HG03175 (cell line): Measurements from ENCODE around the gene ELAVL4.

Source experiments
- ATAC-seq: cut with Tn5 transposase; IDR thresholded peaks from one replicate; pipeline ENCODE4 v1.9.1; 2021; ENCODE audit warnings: mild to moderate bottlenecking, moderate library complexity; ENCODE audit not compliant: unreplicated experiment

ELAVL4 gene

DNA sequence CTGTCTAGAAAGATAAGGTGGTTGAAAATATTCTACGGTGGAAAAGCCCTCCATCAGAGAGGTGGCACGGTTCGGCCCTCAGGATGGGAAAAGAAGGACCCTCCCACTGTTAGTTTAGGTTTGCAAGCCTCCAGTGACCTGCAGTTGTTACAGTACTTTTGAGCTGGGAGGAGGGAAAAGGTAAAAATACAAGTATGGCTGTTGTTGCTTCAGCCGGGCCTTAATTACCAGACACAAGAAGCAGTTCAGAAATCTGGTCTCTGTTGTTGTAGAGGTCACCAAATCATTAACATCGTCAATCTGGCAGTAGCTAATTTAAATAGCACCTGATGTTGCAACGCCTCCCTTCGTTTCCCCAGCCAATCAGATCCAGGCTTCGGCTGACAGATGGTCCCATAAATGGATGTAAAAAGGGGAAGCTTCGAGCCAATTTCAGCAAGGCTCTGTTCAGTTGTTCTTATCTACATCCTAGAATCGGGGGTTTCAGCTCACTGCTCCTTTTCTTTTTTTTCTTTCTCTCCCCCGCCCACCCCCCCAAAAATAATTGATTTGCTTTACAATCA lies at the start of gene ELAVL4:
TSS of gene ELAVL4 (plus strand) at position 424 of the 563 bp plus-strand sequence. CDS start 270 bp downstream, outside the sequence.
- no peak for ATAC-seq

DNA sequence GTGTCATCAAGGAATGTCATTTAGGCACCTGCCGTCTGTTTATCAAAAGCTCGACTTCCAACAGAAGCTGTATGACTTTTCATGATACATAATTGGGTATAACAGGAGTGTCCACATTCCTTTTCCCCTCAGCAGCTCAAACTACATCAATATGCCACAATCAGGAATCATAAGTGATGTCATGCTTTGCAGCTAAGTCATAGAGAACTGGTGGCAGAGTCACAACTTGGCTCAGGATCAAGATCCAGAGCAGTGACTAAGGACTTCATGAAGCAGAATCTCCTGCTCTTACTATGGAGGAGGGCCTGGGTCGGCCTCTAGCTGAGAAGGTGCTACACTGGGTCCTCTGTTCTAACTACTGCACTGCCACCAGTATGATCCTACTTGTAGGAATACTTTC lies 48.4 kb upstream of the ELAVL4 start:
- no peak for ATAC-seq

GRCh38 chr1:50066806-50067205 lies 41.9 kb upstream of the ELAVL4 start:
- no peak for ATAC-seq

DNA sequence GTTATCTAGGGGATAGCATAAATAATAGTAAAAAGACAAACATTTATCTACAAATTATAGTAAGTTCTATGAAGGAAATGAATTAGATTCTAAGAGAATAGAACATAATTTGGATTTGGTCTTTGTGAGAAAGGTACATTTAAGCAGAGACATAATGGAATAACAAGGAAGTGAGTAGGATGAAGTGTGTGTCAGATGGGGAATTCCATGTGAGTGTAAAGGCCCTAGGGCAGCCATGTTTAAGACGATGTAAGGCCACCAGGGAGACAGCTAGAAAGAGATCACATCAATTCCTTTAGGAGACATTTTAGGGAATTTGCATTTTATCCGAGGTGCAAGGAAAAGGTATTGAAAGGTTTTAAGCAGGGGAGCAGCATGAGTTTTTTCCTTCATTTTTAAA lies 33.8 kb upstream of the ELAVL4 start:
- no peak for ATAC-seq

DNA sequence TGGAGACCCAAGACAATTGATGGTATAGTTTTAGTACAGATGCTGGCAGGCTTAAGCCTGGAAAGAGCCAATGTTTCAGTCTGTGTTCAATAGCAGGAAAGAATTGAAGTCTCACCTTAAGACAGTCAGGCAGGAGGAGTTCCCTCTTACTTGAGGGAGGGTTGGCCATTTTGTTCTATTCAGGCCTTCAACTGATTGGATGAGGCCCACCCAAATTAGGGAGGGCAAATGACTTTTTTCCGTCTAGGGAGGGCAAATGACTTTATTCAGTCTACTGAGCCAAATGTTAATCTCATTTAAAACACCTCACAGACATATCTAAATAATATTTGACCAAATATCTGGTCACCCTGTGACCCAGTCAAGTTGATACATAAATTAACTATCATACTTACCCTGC lies 31.4 kb upstream of the ELAVL4 start:
- ATAC-seq, result no peak

GRCh38 chr1:50080904-50081586 lies 27.7 kb upstream of the ELAVL4 start:
- no peak for ATAC-seq

- ATAC-seq, result no peak
Measured at GRCh38 chr1:50084389-50084788, 24.3 kb upstream of the ELAVL4 start.

- ATAC-seq, result no peak
Measured at GRCh38 chr1:50091068-50091467, 17.7 kb upstream of the ELAVL4 start.

DNA sequence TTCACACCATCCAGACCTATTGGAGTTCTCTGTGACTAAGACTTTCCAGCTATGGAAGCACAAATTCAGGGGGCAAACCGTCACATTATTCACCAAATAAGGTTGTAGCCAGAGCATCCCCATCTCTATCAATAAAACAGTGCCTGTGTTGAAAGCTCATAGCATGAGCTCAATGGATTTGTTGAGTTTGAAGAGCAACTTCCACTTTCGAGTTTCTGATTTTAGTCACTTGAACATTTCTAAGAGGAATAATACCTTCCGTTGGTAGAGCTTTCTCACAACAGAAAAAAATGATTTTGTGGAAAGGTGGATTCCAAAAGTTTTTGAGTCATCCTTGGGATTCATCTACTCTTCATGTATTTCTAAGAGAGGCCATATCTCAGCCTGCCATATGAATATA lies 13.0 kb upstream of the ELAVL4 start:
- no peak for ATAC-seq

- no peak for ATAC-seq
Measured at GRCh38 chr1:50097021-50097679, 11.6 kb upstream of the ELAVL4 start.

- ATAC-seq, result no peak
Measured at GRCh38 chr1:50097791-50098190, 10.9 kb upstream of the ELAVL4 start.

DNA sequence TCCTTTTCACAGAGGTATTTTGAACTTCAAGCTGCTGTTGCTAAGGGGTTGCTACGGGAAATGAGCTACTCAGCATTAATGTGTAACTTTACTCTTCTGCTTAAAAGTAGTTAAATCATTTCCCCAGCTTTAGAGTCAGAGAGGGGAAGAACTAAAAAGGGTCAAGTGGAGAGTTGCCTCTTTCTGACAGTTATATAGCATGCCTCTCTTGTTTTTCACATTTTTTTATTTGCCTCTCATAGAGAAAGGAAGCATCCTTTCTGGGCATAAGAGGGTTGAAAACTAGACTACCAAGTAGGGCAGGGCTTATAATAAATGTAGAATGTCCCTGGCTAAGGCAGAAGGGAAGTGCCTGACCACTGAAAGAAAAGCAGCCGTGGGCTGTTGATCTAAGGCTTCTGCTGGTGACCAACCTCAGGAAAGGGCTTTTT lies 10.1 kb upstream of the ELAVL4 start:
- ATAC-seq, result peak; percentile 67

DNA sequence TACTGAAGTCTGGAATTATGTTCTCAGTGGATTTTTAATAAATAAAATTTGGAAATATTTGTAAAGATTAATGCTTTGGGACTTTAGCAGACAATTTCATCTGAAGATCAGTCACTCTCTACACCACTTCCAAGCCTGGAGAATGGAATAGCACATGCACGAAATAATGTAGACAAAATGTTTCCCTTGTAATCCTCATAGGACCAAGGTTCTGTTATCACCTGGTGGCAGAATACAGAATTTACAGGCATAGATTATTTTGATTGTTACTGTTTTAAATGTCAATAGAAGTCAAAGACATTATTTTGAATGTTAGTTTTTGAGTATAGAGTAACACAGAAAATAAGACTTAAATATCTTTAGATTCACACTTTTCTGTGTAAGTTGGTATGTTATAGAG lies 9.1 kb upstream of the ELAVL4 start:
- ATAC-seq, result no peak

DNA sequence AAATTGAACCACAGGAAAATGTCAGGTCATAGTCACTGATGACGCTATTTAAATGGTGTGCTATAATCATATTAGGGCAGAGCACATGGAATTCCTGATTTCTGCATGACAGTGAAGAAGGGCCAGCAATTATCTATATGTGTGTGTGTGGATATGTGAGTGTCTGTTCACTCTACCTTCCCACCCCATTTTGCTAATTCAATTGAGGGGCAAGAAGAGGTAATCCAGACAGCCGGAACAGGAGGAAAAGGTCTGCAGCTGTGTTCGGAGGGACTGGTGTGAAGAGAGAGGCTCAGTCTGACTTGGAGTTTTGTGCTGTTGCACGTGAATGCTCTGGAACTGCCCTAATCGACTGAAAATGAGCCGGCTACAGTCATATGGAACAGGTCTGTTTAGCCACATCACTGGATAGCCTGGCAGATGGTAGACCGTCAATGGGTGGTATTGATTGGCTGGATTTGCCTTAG lies 5.1 kb upstream of the ELAVL4 start:
- ATAC-seq, result no peak

GRCh38 chr1:50105433-50105832 lies 3.3 kb upstream of the ELAVL4 start:
- no peak for ATAC-seq

DNA sequence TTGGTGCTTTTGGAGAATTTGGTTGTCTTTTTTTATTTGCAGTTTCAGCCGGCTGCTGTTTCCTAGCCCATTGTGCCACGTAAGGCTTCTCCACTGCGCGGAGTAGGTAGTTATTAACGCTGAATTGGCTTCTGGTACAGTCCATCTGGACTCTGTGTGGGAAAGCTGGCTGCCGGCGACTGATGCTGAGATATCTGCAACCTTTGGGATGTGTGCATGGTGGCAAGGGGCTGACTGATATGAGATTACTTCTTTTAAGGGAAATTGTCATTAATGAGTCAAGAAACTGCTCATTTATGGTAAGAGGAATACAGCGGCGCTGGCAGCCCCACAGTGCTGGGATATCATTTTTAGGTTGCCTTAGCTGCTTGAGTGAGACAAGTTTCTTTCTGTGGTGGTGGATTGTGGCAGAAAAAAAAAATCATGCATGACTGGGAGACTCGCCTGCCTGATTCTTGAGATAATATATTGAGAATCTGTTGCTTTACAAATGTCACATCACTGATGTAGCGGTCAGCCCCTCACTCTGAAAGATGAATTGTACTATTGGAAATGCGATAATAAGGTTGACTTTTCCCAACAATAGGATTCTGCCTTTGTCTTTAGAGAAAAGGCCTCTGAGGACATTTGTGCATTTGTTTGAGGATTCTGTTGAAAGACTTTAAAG lies 2.5 kb upstream of the ELAVL4 start:
- ATAC-seq, result no peak

GRCh38 chr1:50109116-50109515 lies 396 bp downstream of the ELAVL4 start:
- ATAC-seq, result no peak

- no peak for ATAC-seq
Measured at GRCh38 chr1:50109647-50110075, 941 bp downstream of the ELAVL4 start.

DNA sequence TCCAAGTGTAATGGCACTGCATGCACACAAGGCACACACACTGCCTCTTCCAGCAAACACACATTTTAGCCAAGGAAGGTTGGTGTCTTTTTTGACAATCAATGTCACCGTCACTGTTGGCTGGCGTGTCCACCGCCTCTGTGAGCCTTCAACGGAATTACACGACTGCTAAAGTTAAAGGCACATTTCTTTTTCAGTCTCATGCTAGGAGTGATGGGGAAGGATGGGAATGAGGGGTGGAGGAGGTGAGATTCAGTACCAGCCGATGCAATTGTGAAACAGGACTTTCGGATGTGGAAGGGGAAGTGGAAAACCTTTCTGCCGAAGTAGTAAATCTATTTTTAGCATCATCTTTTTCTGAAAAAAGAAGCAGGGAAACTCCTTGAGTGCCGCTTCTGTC lies 1.4 kb downstream of the ELAVL4 start:
- no peak for ATAC-seq

DNA sequence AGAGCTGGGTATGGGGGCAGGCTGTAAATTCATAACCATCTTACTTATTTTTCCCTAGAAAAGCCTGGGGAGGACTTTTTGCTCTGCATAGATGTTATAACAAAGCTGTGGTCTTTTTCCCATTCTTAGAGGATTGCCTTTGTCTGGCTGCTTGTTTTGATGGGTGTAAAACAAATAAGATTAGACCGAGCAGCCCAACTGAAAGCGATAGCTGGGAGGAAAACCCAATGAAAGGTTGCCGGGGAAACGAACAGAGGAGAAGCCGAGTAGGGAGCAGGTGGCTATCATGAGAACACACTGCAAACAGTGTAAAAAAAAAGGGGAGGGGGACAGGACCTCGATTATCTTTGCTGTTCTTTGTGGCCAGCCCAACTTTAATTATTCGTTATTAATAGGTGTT lies 1.9 kb downstream of the ELAVL4 start:
- no peak for ATAC-seq

DNA sequence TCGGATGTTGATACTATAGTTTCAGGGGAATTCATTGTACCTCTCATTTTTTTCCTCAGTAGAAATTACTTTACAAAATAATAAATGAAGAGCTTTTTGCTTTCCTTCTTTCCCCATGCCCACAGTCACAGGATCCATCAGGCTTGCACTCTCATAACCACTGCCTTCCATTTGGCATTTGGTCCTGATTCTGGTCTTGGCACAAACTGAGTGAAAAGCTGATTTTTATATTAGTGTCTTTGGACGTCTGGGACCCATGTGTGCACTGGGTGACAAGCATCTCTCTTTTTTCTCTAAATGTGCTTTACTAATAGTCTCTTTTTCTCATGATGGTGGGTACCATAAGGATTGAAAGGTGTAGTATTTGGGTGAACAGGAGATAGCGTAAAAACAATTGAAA lies 2.8 kb downstream of the ELAVL4 start:
- no peak for ATAC-seq

DNA sequence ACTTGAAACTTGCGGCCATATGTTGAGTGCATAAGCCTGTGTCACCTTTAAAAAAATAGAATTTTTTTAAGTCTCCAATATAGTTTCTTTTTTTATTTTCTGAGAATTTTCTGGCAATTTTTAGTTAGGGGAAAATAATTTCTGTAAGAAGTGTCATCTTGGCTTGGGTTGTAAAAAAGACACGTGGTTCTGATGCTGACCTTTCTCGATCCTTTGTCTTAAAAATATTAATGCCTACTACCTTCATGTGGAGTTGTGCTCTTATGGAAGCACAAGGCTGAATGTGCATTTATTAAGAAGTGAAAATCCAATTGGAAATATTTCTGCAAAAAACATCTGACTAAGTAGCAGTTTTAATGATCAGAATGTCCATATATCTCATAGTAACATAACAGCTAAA lies 3.5 kb downstream of the ELAVL4 start:
- no peak for ATAC-seq
